ENCODE measurements around the gene ZBTB42. TPM values are rescaled to one million over a fixed set of nuclear protein-coding genes. Genes with fewer than 3 reads are reported as not detected.

Gene ZBTB42
- total RNA-seq, 1 experiment from 2014 or later, result 6.4 TPM

GRCh38 chr14:104821971-104822608 lies 21.2 kb downstream of the ZBTB42 start:
- H3K4me1 Mint-ChIP-seq, result peaks cover 16% of the 10 kb centered on the region
- DNase-seq (ENCODE audit: low spot score) (peak; percentile 9), ATAC-seq (no peak)
- H3K4me3 Mint-ChIP-seq, result no peak overlapping the region
- peaks cover 14% of the 10 kb centered on the region for H3K9me3 Mint-ChIP-seq
- peaks cover 27% of the 10 kb centered on the region for H3K27me3 Mint-ChIP-seq (ENCODE audit: low read depth)
- H3K36me3 Mint-ChIP-seq, result no peaks in the 10 kb centered on the region; the same call in 1 of the 2 replicates
- ChIA-PET POLR2A (no interaction called here), CTCF (interaction anchor here (0.6 to 5.2 kb wide), 7 partner anchors 24 to 148 kb away, joined by 3 to 58 read pairs (median 4); partner anchors contain the start of gene SIVA1)
- no peak for TF ChIP-seq CREM (CRISPR knock-in tag; IDR thresholded peaks at IDR 0.05)
- no peak for TF ChIP-seq CDX4 (CRISPR knock-in tag; IDR thresholded peaks at IDR 0.05; ENCODE audit: borderline replicate concordance)
- TF ChIP-seq E2F1 (CRISPR knock-in tag; IDR thresholded peaks at IDR 0.05), result no peak
- TF ChIP-seq SMAD4 (CRISPR knock-in tag; IDR thresholded peaks at IDR 0.05), result no peak
- no peak for TF ChIP-seq NFATC4 (CRISPR knock-in tag; IDR thresholded peaks at IDR 0.05)
- TF ChIP-seq AR (CRISPR knock-in tag; IDR thresholded peaks at IDR 0.05), result no peak
- no peak for TF ChIP-seq ZNF396 (CRISPR knock-in tag; IDR thresholded peaks at IDR 0.05; ENCODE audit: borderline replicate concordance)
- no peak for TF ChIP-seq IRF2 (CRISPR knock-in tag; IDR thresholded peaks at IDR 0.05; ENCODE audit: borderline replicate concordance, low read depth)
- TF ChIP-seq ATF6 (CRISPR knock-in tag; IDR thresholded peaks at IDR 0.05), result no peak
- TF ChIP-seq AFF4 (CRISPR knock-in tag; IDR thresholded peaks at IDR 0.05; ENCODE audit: borderline replicate concordance), result no peak
- no peak for TF ChIP-seq FOXP1 (CRISPR knock-in tag; IDR thresholded peaks at IDR 0.05; ENCODE audit: borderline replicate concordance)
- no peak for TF ChIP-seq ETV6 (CRISPR knock-in tag; IDR thresholded peaks at IDR 0.05)
- TF ChIP-seq ZSCAN18 (CRISPR knock-in tag; IDR thresholded peaks at IDR 0.05), result no peak
- no peak overlapping the region for H3K27ac Mint-ChIP-seq

All from WTC11 (cell line).